ENCODE data around the gene GCLC. TPM values are rescaled to one million over a fixed set of nuclear protein-coding genes. Genes with fewer than 3 reads are reported as not detected.
"Not testable (repeated sequence)": the region's sequence is repeated elsewhere in the genome, so short reads cannot be mapped to it uniquely, and the experiment has no call there.

Gene GCLC
- total RNA-seq, 1 donor from 2014 or later, result 34.7 TPM

- intact Hi-C loops (cut with micrococcal nuclease), result no loop called here
Observed at GRCh38 chr6:53564401-53565065, 19.6 kb upstream of the GCLC start.

GRCh38 chr6:53556986-53557715 is 12.2 kb upstream of the GCLC start:
- intact Hi-C loops (cut with micrococcal nuclease), result no loop called here

GRCh38 chr6:53553600-53553999 is 8.7 kb upstream of the GCLC start:
- intact Hi-C loops (cut with micrococcal nuclease), result not testable (repeated sequence)

GRCh38 chr6:53551681-53552080 is 6.8 kb upstream of the GCLC start:
- intact Hi-C loops (cut with micrococcal nuclease), result not testable (repeated sequence)

GRCh38 chr6:53547811-53548496 is 3.1 kb upstream of the GCLC start:
- intact Hi-C loops (cut with micrococcal nuclease), result loop anchor here (1.0 to 10.0 kb wide), 7 partner anchors 55 to 1266 kb away; partner anchors contain the start of genes EFHC1, ELOVL5, FBXO9 and MCM3

GRCh38 chr6:53547166-53547810 is 2.4 kb upstream of the GCLC start:
- intact Hi-C loops (cut with micrococcal nuclease), result loop anchor here (5.0 to 10.0 kb wide), 5 partner anchors 180 to 1265 kb away; partner anchors contain the start of genes EFHC1, ELOVL5, MCM3 and TRAM2

GRCh38 chr6:53546281-53546680 is 1.4 kb upstream of the GCLC start:
- intact Hi-C loops (cut with micrococcal nuclease), result loop anchor here (5.0 to 10.0 kb wide), 5 partner anchors 181 to 1264 kb away; partner anchors contain the start of genes EFHC1, ELOVL5, MCM3 and TRAM2

GRCh38 chr6:53544217-53544469 is 758 bp downstream of the GCLC start:
- intact Hi-C loops (cut with micrococcal nuclease), result loop anchor here (1.0 to 10.0 kb wide), 4 partner anchors 51 to 1119 kb away; partner anchors contain the start of gene EFHC1

GRCh38 chr6:53543359-53544216 is 1.3 kb downstream of the GCLC start:
- intact Hi-C loops (cut with micrococcal nuclease), result loop anchor here (1.0 to 10.0 kb wide), 4 partner anchors 51 to 1119 kb away; partner anchors contain the start of gene EFHC1

- intact Hi-C loops (cut with micrococcal nuclease), result loop anchor here (10.0 kb wide), 1 partner anchor 1117 kb away; the partner anchor contains the start of gene EFHC1
Observed at GRCh38 chr6:53541900-53542299, 3.0 kb downstream of the GCLC start.

GRCh38 chr6:53540129-53540692 is 4.7 kb downstream of the GCLC start:
- intact Hi-C loops (cut with micrococcal nuclease), result loop anchor here (10.0 kb wide), 1 partner anchor 1115 kb away; the partner anchor contains the start of gene EFHC1

- intact Hi-C loops (cut with micrococcal nuclease), result no loop called here
Observed at GRCh38 chr6:53539561-53539960, 5.3 kb downstream of the GCLC start.

GRCh38 chr6:53536561-53536960 is 8.3 kb downstream of the GCLC start:
- intact Hi-C loops (cut with micrococcal nuclease), result no loop called here

GRCh38 chr6:53532942-53533341 is 12.0 kb downstream of the GCLC start:
- intact Hi-C loops (cut with micrococcal nuclease), result loop anchor here (5.0 kb wide), 1 partner anchor 194 kb away; no protein-coding TSS in a partner anchor

- intact Hi-C loops (cut with micrococcal nuclease), result loop anchor here (5.0 kb wide), 1 partner anchor 195 kb away; no protein-coding TSS in a partner anchor
Observed at GRCh38 chr6:53532061-53532797, 12.7 kb downstream of the GCLC start.

GRCh38 chr6:53530780-53531386 is 14.0 kb downstream of the GCLC start:
- intact Hi-C loops (cut with micrococcal nuclease), result loop anchor here (5.0 kb wide), 1 partner anchor 196 kb away; no protein-coding TSS in a partner anchor

GRCh38 chr6:53530346-53530745 is 14.6 kb downstream of the GCLC start:
- intact Hi-C loops (cut with micrococcal nuclease), result loop anchor here (5.0 kb wide), 1 partner anchor 197 kb away; no protein-coding TSS in a partner anchor

GRCh38 chr6:53529324-53530036 is 15.4 kb downstream of the GCLC start:
- intact Hi-C loops (cut with micrococcal nuclease), result loop anchor here (5.0 kb wide), 1 partner anchor 198 kb away; no protein-coding TSS in a partner anchor

Measured in T-helper 2 cell treated with Interferon-gamma antibody and Interleukin-4, amounts not matched to agents 100 ng/mL and 5 ng/mL, for 36 hours (primary cell).